ENCODE data around the gene MGAT4A. TPM values are rescaled to one million over a fixed set of nuclear protein-coding genes. Genes with fewer than 3 reads are reported as not detected.

MGAT4A gene
- total and polyA plus RNA-seq, 9 of the 15 experiments (the other 6 are each of a cell fraction or from before 2014, with no cell fraction given) = 0.03 to 0.53 (median 0.18) TPM; not detected in 2

DNA sequence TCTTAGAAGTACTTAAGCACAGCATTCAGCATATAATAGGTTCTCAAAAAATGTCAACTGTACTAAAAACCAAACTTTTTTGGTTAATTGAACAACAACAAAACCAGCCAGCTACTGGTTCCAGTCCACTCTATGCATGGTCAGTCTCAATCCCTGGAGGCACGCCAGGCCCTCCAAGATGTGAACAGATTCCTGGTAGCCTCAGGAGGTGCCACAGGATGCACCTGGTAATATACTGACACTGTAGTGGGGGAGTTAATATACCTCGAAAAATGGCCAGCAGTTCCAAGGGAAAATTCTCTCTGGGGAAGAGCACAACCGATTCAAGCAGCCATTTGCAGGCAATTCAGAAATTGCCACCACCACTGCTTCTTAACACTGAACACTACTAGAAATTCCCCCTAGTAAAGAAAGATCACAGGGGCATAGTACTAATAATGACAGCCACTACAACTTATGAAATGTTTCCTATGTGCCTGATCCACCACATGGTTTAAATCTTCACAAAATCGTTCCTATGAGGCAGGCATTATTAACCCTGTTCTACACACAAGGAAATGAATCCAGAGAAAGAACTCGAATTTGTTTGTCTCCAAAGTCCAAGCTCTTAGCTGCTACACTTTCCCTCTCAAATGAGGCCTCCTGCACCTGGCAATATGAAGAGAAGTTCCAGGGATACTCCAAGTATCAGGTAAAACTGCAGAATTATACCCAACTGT, 3.4 kb downstream of the MGAT4A start:
- no peak overlapping the region for H3K4me3 ChIP-seq
- POLR2A ChIA-PET = no interaction called here
- H3K27ac ChIP-seq (ENCODE audit: extremely low read depth, low read depth, low read length) = no peak overlapping the region
- H3K9me3 ChIP-seq (replicated peaks; ENCODE audit: control insufficient read depth, insufficient read depth, low read depth, low read length) = no peaks in the 10 kb centered on the region
- peaks cover 0 to 14% of the 10 kb centered on the region in 2 experiments; a peak in 3 of 5 replicates for H3K4me1 ChIP-seq (replicated peaks in 1 of 2; ENCODE audit: control insufficient read depth in 2 of 2, insufficient read depth in 2 of 2, low read length in 2 of 2)
- H2AFZ ChIP-seq (ENCODE audit: low read depth, low read length) = no peak overlapping the region
- FAIRE-seq = no peak
- no peak for ATAC-seq
- 2% methylated on average over 5 of the region's 5 CpGs for WGBS (ENCODE audit: insufficient coverage, low coverage, missing lambda C conversion rate)
- intact Hi-C loops (cut with micrococcal nuclease) = no loop called here
- DNase-seq (ENCODE audit: extremely low read depth in 1 of 4, low spot score in 3 of 4) = no peak
- TF ChIP-seq ELF1 (tag; IDR thresholded peaks at IDR 0.05) (no peak), JUNB (CRISPR knock-in tag; conservative IDR thresholded peaks at IDR 0.05) (no peak), ZNF551 (CRISPR knock-in tag; IDR thresholded peaks at IDR 0.05) (no peak), SREBF2 (CRISPR knock-in tag; IDR thresholded peaks at IDR 0.05) (no peak), ZNF586 (CRISPR knock-in tag; conservative IDR thresholded peaks at IDR 0.05) (no peak), RBM34 (IDR thresholded peaks at IDR 0.05; ENCODE audit: borderline replicate concordance, insufficient read depth, low read length) (no peak), ZNF408 (CRISPR knock-in tag; IDR thresholded peaks at IDR 0.05; ENCODE audit: low read depth) (no peak), ETS2 (tag; IDR thresholded peaks at IDR 0.05; ENCODE audit: borderline replicate concordance, poor library complexity, severe bottlenecking) (no peak), GABPB2 (CRISPR knock-in tag; conservative IDR thresholded peaks at IDR 0.05) (no peak), KAT8 (IDR thresholded peaks at IDR 0.05; ENCODE audit: low read depth) (no peak), PHB2 (IDR thresholded peaks at IDR 0.05; ENCODE audit: low read depth) (no peak), ESRRA (IDR thresholded peaks at IDR 0.05; ENCODE audit: borderline replicate concordance, low read depth) (no peak)
- TF ChIP-seq, protein P1, sequence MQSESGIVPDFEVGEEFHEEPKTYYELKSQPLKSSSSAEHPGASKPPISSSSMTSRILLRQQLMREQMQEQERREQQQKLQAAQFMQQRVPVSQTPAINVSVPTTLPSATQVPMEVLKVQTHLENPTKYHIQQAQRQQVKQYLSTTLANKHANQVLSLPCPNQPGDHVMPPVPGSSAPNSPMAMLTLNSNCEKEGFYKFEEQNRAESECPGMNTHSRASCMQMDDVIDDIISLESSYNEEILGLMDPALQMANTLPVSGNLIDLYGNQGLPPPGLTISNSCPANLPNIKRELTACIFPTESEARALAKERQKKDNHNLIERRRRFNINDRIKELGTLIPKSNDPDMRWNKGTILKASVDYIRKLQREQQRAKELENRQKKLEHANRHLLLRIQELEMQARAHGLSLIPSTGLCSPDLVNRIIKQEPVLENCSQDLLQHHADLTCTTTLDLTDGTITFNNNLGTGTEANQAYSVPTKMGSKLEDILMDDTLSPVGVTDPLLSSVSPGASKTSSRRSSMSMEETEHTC (IDR thresholded peaks at IDR 0.05) = no peak
- H4K20me1 ChIP-seq (replicated peaks; ENCODE audit: control insufficient read depth, insufficient read depth, low read length) = no peaks in the 10 kb centered on the region
- BruUV-seq (replicated peaks) = no TSS peak
- no peak overlapping the region for H3K4me2 ChIP-seq (ENCODE audit: insufficient read depth, low read length)
- no peaks in the 10 kb centered on the region for H3K9me1 ChIP-seq (ENCODE audit: control insufficient read depth, insufficient read depth, low read length)
- H3K9ac ChIP-seq (ENCODE audit: insufficient read depth in 1 of 2, low read depth in 2 of 2, low read length in 2 of 2) = no peak overlapping the region
- H3K36me3 ChIP-seq (ENCODE audit: control insufficient read depth, insufficient read depth, low read length) = no peaks in the 10 kb centered on the region
- H3K79me2 ChIP-seq (ENCODE audit: control insufficient read depth, insufficient read depth, low read length) = no peaks in the 10 kb centered on the region
- in situ Hi-C loops (cut with MboI) = no loop called here
- H3K27me3 ChIP-seq (ENCODE audit: control insufficient read depth in 2 of 2, insufficient read depth in 2 of 2, low read length in 2 of 2) = peaks cover 13 to 18% of the 10 kb centered on the region in 2 experiments
- CTCF ChIA-PET (ENCODE audit: low intra/inter-chr PET ratio) = no interaction called here

All from K562 (cell line).